Breast epithelium (tissue), 3 donors: ENCODE results near the gene ZHX3.

Source experiments
- POLR2A ChIP-seq: fragments of 450-650 bp; IDR thresholded peaks from one replicate; pipeline ENCODE4 v1.6.1; 2016; ENCODE audit warnings: antibody characterized with exemption, mild to moderate bottlenecking, moderate library complexity
- POLR2AphosphoS5 ChIP-seq, 3 donors: sonication (generic); formaldehyde crosslinking; IDR thresholded peaks; one replicate each; pipeline ENCODE4 v1.6.1; 2017; ENCODE audit warnings: antibody characterized with exemption in 3 of 3
- TF ChIP-seq, protein P1 (sequence below), 3 donors: fragments of 450-650 bp; IDR thresholded peaks; one replicate each; pipeline ENCODE4 v1.5.1; 2016 to 2017; ENCODE audit warnings: antibody characterized with exemption in 3 of 3, mild to moderate bottlenecking in 3 of 3, moderate library complexity in 3 of 3

DNA sequence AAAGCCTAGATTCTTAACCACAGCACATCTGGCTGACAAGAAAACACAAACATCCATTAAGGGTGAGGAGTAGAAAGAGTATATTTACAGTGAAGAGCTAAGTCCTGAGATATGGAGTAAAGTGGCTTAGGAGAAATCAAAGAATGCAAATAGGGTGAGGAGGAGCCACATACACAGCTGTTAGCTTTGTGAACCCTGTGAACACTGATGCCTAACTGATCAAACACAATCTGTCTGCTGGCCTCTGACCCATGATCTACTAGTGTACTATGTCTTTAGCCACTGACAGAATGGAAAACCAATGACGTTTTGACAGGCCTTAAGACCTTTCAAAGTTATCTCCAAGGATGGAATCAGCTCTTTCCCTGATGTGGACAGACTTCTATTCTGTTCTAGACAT lies 75.2 kb downstream of the ZHX3 start:
- TF ChIP-seq, protein P1, sequence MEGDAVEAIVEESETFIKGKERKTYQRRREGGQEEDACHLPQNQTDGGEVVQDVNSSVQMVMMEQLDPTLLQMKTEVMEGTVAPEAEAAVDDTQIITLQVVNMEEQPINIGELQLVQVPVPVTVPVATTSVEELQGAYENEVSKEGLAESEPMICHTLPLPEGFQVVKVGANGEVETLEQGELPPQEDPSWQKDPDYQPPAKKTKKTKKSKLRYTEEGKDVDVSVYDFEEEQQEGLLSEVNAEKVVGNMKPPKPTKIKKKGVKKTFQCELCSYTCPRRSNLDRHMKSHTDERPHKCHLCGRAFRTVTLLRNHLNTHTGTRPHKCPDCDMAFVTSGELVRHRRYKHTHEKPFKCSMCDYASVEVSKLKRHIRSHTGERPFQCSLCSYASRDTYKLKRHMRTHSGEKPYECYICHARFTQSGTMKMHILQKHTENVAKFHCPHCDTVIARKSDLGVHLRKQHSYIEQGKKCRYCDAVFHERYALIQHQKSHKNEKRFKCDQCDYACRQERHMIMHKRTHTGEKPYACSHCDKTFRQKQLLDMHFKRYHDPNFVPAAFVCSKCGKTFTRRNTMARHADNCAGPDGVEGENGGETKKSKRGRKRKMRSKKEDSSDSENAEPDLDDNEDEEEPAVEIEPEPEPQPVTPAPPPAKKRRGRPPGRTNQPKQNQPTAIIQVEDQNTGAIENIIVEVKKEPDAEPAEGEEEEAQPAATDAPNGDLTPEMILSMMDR (IDR thresholded peaks at IDR 0.05), result no peak
- TF ChIP-seq POLR2A (no peak), POLR2AphosphoS5 (IDR thresholded peaks at IDR 0.05) (no peak)
